Smooth muscle cell of the coronary artery (primary cell): ENCODE data around the gene CCDC87. TPM values are rescaled to one million over a fixed set of nuclear protein-coding genes. Genes with fewer than 3 reads are reported as not detected.

Experiments
- total RNA-seq: library from RNA; depleted of rRNA; stranded (reverse); fragments of >200 nt; gene quantifications from 2 replicates; pipeline ENCODE4 v1.2.3, GENCODE V29; 2014; ENCODE audit warnings: low replicate concordance

Gene CCDC87, protein sequence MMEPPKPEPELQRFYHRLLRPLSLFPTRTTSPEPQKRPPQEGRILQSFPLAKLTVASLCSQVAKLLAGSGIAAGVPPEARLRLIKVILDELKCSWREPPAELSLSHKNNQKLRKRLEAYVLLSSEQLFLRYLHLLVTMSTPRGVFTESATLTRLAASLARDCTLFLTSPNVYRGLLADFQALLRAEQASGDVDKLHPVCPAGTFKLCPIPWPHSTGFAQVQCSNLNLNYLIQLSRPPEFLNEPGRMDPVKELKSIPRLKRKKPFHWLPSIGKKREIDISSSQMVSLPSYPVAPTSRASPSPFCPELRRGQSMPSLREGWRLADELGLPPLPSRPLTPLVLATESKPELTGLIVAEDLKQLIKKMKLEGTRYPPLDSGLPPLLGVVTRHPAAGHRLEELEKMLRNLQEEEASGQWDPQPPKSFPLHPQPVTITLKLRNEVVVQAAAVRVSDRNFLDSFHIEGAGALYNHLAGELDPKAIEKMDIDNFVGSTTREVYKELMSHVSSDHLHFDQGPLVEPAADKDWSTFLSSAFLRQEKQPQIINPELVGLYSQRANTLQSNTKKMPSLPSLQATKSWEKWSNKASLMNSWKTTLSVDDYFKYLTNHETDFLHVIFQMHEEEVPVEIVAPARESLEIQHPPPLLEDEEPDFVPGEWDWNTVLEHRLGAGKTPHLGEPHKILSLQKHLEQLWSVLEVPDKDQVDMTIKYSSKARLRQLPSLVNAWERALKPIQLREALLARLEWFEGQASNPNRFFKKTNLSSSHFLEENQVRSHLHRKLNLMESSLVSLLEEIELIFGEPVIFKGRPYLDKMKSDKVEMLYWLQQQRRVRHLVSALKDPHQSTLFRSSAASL
- total RNA-seq, result 0.12 and 0.15 TPM in 2 replicates

DNA sequence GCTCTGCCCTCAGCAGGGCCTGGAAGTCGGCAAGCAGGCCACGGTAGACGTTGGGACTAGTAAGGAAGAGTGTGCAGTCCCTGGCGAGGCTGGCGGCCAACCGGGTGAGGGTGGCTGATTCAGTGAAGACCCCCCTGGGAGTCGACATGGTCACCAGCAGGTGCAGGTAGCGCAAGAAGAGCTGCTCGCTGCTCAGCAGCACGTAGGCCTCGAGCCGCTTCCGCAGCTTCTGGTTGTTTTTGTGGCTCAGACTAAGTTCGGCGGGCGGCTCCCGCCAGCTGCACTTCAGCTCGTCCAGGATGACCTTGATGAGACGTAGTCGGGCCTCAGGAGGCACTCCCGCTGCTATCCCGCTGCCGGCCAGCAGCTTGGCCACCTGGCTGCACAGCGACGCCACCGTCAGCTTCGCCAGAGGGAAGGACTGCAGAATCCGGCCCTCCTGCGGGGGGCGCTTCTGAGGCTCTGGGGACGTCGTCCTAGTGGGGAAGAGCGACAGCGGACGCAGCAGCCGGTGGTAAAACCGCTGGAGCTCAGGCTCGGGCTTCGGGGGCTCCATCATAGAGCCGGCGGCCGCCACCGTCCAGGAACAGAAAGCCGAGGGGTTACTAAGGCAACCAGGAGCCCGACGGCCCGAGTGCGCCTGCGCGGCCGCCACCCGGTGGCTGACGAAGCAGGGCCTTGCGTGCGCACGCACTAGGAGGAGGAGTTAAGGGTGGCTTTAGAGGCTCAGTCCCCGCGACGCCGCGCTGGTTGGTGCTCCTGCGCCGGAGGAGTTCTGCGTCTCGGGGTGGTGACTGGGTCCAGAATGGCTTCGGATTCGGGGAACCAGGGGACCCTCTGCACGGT lies at the start of gene CCDC87, which contains the start of gene CCS:
Gene CCDC87 (minus strand): TSS at position 607 of the 846 bp plus-strand sequence. CDS start 48 bp downstream, at position 559.
Gene CCS (plus strand): TSS at position 729 of the 846 bp plus-strand sequence. CDS start 77 bp downstream, at position 806.

DNA sequence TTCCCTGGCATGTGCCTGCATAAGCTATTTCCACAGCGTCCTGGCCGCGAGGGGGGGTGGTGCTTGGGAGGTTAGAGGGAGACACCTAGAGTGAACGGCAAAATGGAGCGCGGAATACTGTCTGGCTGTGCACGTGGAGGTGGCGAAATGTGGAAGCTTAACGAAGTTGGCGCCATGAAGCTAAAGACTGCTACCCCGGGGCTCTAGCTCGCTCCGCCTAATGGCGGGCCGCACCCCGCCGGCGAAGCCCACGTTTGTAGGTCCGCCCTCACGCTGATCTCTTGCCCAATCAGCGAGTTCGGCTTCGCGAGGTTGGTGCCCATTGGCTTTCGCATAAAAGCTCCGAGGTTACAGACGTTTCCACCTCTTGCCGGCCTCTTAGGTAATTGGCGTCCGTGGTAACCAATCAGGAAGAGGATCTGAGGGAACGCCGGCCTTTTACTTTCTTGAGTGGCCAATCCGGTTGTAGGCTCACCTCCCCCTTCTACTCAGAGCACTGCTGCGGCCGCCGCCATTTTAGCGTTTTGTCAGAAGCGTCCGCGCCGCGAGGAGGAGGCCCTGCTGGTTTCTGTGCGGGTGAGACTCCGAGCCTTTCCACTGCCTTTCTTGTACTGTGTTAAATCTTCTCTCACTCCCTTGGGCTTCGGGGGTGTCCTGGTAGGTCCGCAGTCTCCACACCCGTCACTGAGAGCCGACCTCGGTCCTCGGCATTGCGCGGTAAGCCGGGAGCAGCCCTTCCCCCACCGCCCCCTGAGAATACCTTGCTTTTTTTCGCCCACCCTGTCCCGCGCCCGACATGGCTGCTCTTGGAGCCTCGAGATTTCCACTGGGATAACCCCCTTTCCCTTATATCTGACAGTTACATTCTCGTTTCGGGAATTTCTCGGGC lies 45.6 kb upstream of the CCDC87 start, which contains the start of gene RBM4:
Gene RBM4 (plus strand): TSS at position 527 of the 889 bp plus-strand sequence. CDS start 1,009 bp downstream, outside the sequence.

DNA sequence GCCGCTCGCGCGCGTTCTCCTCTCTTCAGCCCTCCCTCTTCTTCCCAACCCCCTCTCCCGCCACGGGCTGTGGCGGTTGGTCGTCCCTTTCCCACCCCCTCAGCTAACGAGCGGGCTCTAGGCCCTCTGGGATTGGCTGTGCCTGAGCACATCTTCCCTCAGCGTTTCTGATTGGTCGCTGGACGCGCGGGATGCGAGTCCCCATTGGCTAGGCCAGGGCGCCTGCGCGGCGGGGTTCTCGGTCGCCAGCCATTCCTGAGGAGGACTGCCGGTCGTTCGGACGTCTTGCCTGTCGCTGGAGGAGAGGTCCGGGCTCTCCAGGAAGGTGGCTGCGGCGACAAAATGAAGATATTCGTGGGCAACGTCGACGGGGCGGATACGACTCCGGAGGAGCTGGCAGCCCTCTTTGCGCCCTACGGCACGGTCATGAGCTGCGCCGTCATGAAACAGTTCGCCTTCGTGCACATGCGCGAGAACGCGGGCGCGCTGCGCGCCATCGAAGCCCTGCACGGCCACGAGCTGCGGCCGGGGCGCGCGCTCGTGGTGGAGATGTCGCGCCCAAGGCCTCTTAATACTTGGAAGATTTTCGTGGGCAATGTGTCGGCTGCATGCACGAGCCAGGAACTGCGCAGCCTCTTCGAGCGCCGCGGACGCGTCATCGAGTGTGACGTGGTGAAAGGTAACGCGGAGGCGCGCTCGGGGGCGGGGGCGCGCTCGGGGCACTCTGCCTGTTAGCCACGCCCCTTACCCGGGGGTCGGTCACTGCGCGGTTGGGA lies 23.7 kb upstream of the CCDC87 start, which contains the start of gene RBM14:
Gene RBM14 (plus strand): TSS at position 252 of the 776 bp plus-strand sequence. CDS start 91 bp downstream, at position 343.

DNA sequence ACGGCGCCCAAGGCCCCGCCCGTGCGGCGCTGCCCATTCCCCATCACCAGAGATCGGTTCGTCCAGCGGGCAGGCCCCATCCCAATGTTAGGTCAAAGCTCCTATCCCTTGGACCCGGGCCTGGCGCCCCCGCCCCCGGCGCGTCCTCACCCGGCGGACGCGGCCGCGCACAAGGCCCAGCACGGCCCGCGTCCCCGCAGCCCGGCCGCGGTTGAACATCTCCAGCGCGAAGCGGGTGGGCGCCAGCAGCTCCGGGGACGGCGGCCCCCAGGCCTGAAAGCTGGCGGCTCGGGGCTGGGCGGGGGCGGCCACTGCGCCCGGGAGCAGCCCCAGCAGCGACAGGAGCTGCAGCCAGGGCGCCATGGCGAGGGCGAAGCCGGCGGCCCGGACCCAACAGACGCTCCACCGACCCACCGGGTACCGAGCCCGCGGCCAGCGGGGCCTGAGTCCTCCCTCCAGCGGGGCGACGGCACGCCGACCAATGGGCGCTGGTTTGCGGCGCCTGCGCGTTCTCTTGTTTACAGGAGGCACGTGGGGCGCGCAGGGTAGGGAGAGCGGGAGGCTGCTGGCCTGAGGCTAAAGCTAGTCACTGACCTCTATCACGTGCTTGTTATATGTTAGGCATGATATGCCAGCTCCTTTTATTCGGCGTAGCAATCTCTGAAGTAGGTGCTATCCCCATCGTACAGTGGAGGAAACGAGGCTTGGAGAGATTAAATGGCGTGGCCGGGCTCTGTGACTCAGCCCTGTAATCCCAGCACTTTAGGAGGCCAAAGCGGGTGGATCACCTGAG lies 24.5 kb downstream of the CCDC87 start, which contains the start of gene CTSF:
Gene CTSF (minus strand): TSS at position 483 of the 793 bp plus-strand sequence. CDS start 120 bp downstream, at position 363.

DNA sequence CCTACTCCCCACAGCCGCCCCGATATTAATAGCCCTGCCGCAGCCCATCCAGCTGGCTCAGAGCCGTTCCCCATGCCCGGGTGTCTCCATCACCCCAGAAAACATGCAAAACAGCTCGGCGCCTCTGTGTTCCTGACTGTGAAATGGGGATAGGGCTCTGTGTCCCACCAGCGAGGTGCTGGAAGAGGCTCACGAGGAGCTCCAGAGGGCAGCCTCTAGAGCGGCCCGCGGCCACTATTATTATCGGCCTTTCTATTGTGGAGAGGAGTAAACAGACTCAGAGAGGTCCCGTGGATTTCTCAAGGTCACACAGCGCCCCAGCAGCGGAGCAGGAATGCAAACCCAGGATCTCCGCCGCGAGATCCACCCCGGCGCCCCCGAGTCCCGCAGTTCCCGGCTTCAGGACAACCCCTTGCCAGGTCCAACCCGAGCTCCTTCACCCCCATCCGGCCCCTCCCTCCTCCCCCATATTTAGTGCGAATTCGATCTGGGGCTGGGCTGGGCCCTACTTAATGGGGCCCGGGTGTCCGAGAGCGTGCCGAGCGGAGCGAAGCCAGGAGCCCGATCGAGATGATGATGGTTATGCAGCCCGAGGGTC lies 46.4 kb downstream of the CCDC87 start, which contains the start of gene ACTN3:
Gene ACTN3 (plus strand): TSS at position 536 of the 598 bp plus-strand sequence. CDS start 35 bp downstream, at position 571.

DNA sequence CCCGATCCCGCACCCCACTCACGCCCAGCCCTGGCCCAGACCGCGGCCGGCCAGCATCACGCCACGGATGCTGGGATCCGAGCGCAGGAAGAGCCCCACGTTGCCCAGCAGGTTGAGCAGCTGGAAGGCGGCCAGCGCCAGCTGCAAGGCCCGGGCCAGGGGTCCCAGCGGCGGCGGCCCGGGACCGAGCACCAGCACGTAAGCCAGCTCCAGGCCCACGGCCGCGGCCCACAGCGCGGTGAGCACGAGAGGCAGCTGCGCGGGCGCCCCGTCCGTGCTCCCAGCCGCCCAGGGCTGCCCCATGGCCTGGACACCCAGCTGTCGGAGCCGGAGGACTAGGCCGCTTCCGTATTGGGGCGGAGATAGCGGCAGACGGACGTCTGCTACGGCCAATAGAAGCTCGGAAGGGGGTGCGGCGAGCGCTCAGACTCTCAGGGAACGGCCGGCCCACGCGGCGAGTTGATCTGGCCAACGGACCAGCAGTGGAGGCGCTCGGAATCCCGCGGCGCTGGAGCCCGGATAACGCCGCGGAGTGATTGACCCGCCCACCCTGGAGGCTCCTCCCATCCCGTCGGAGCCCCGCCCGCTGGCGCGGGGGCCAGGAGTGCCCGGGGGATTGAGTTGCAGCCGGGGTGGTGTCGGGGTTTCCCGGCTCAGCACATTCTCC lies 47.0 kb downstream of the CCDC87 start, which contains the start of gene ZDHHC24:
Gene ZDHHC24 (minus strand): TSS at position 348 of the 667 bp plus-strand sequence. CDS start 45 bp downstream, at position 303.

Other genes starting within 250 kb of the CCDC87 start
- gene BRMS1, start 248.0 kb downstream of the CCDC87 start, total RNA-seq, result 45.7 and 53.4 TPM in 2 replicates
- gene B4GAT1, start 245.4 kb downstream of the CCDC87 start, total RNA-seq, result 23.0 and 36.9 TPM in 2 replicates
- 0.08 TPM in 1 of 2 replicates, not detected in the other for gene SLC29A2, start 221.3 kb downstream of the CCDC87 start, total RNA-seq
- not detected in 2 replicates for gene NPAS4, start 172.0 kb downstream of the CCDC87 start, total RNA-seq
- 20.7 and 38.6 TPM in 2 replicates for gene MRPL11, start 154.2 kb downstream of the CCDC87 start, total RNA-seq
- gene PELI3, start 126.2 kb downstream of the CCDC87 start, total RNA-seq, result 8.8 and 20.0 TPM in 2 replicates
- gene DPP3, start 112.6 kb downstream of the CCDC87 start, total RNA-seq, result 28.5 and 67.1 TPM in 2 replicates
- gene BBS1, start 82.4 kb downstream of the CCDC87 start, total RNA-seq, result 18.4 and 27.6 TPM in 2 replicates
- gene ZDHHC24, start 47.0 kb downstream of the CCDC87 start, total RNA-seq, result 6.8 and 9.9 TPM in 2 replicates
- under 0.01 and 0.12 TPM in 2 replicates for gene ACTN3, start 46.2 kb downstream of the CCDC87 start, total RNA-seq
- 11.3 and 50.3 TPM in 2 replicates for gene CTSF, start 24.5 kb downstream of the CCDC87 start, total RNA-seq
- 51.4 and 62.0 TPM in 2 replicates for gene CCS, start 122 bp upstream of the CCDC87 start, total RNA-seq
- gene RBM14, start 23.6 kb upstream of the CCDC87 start, total RNA-seq, result 18.3 and 25.0 TPM in 2 replicates
- 127 and 133 TPM in 2 replicates for gene RBM4, start 45.6 kb upstream of the CCDC87 start, total RNA-seq
- gene RBM4B, start 84.8 kb upstream of the CCDC87 start, total RNA-seq, result 19.8 and 35.5 TPM in 2 replicates
- 0.94 and 9.2 TPM in 2 replicates for gene SPTBN2, start 136.2 kb upstream of the CCDC87 start, total RNA-seq